A549 (cell line): ENCODE results near the gene SKIDA1. TPM values are rescaled to one million over a fixed set of nuclear protein-coding genes. Genes with fewer than 3 reads are reported as not detected.

Source experiments
- ATAC-seq, 2 experiments: fragments of 200-7000 bp in 1 of 2; fragments of >200 bp in 1 of 2; cut with Nextera tagmentation in 1 of 2; cut with Tn5 transposase in 1 of 2; 3 replicates each; pipeline versions ENCODE4 v1.8.0 to v1.9.1; 2018 to 2020; ENCODE audit warnings: mild to moderate bottlenecking in 1 of 2, moderate library complexity in 1 of 2
- CTCF ChIA-PET: fragments of 300-600 bp; sonication (Branson Sonifier 250); formaldehyde crosslinking; extraction: SDS; loops from one replicate; lab custom pipeline; 2021; ENCODE audit warnings: antibody characterized with exemption, inconsistent platforms; lab: Yijun Ruan, JAX
- POLR2A ChIA-PET: fragments of 350-600 bp; formaldehyde crosslinking; extraction: SDS; loops from one replicate; lab custom pipeline; 2021; ENCODE audit warnings: antibody characterized with exemption, inconsistent platforms; lab: Yijun Ruan, JAX
- DNase-seq, 2 experiments: peaks; one replicate each; pipeline versions ENCODE4 v3.0.0 to v3.0.0-alpha.2; 2011 to 2016; ENCODE audit warnings: low read depth in 1 of 2, low spot score in 1 of 2
- FAIRE-seq: peaks from 2 replicates; lab custom pipeline; 2011; peaks lifted over from hg19 to GRCh38; lab: Jason Lieb, UNC
- H3K27ac ChIP-seq, 2 experiments: fragments of >200 bp; sonication (Bioruptor Twin); formaldehyde crosslinking; 3 replicates each; pipeline ENCODE4 v1.5.1; 2016 to 2017
- H3K4me1 ChIP-seq: fragments of >200 bp; sonication (Bioruptor Twin); formaldehyde crosslinking; 3 replicates; pipeline ENCODE4 v1.6.1; 2016
- H3K4me2 ChIP-seq: fragments of >200 bp; sonication (Bioruptor Twin); formaldehyde crosslinking; 3 replicates; pipeline ENCODE4 v1.6.1; 2016
- H3K4me3 ChIP-seq: fragments of >200 bp; sonication (Bioruptor Twin); formaldehyde crosslinking; 3 replicates; pipeline ENCODE4 v1.5.1; 2016
- H3K9me3 ChIP-seq: fragments of >200 bp; sonication (Bioruptor Twin); formaldehyde crosslinking; 3 replicates; pipeline ENCODE4 v1.6.1; 2016
- BCL3 ChIP-seq: fragments of >200 bp; sonication (Bioruptor Twin); formaldehyde crosslinking; IDR thresholded peaks from 3 replicates; pipeline ENCODE4 v1.6.1; 2016
- CHD2 ChIP-seq: fragments of 150-350 bp; IDR thresholded peaks from 2 replicates; pipeline ENCODE4 v1.6.1; 2014; ENCODE audit warnings: low read length; ENCODE audit not compliant: partially characterized antibody
- CHD4 ChIP-seq: fragments of 200-600 bp; sonication (generic); IDR thresholded peaks from 2 replicates; pipeline ENCODE4 v1.6.1; 2016; ENCODE audit warnings: antibody characterized with exemption, mild to moderate bottlenecking, borderline replicate concordance
- CTCF ChIP-seq: fragments of >200 bp; sonication (Bioruptor Twin); formaldehyde crosslinking; IDR thresholded peaks from 3 replicates; pipeline ENCODE4 v1.5.1; 2016
- HDAC2 ChIP-seq: fragments of 200-600 bp; sonication (generic); IDR thresholded peaks from 2 replicates; pipeline ENCODE4 v1.6.1; 2016
- HOXA7 ChIP-seq: fragments of 250-450 bp; sonication (Bioruptor Pico); IDR thresholded peaks from 2 replicates; pipeline ENCODE4 v1.5.0; 2020; ENCODE audit warnings: mild to moderate bottlenecking, moderate library complexity
- KDM1A ChIP-seq: fragments of 200-600 bp; sonication (generic); IDR thresholded peaks from 2 replicates; pipeline ENCODE4 v1.6.1; 2016; ENCODE audit warnings: low read depth, mild to moderate bottlenecking
- MAFK ChIP-seq: fragments of 450-650 bp; IDR thresholded peaks from 2 replicates; pipeline ENCODE4 v1.6.1; 2014; ENCODE audit not compliant: partially characterized antibody
- MAZ ChIP-seq: fragments of 150-350 bp; IDR thresholded peaks from 2 replicates; pipeline ENCODE4 v1.6.1; 2014; ENCODE audit warnings: antibody characterized with exemption, low read depth, low read length, borderline replicate concordance
- MYC ChIP-seq: IDR thresholded peaks from 2 replicates; pipeline ENCODE4 v1.6.1; 2012; ENCODE audit warnings: mild to moderate bottlenecking, inconsistent platforms, low read length, improper control_type of control experiment, borderline replicate concordance
- NFE2L2 ChIP-seq: fragments of 150-350 bp; conservative IDR thresholded peaks from 2 replicates; pipeline ENCODE4 v1.6.1; 2014; ENCODE audit warnings: low read length
- PBX3 ChIP-seq: IDR thresholded peaks from 2 replicates; pipeline ENCODE4 v1.6.1; 2012
- POLR2AphosphoS2 ChIP-seq: conservative IDR thresholded peaks from 2 replicates; pipeline ENCODE4 v1.6.1; 2012; ENCODE audit warnings: low read length, improper control_type of control experiment, inconsistent platforms
- RCOR1 ChIP-seq: fragments of 150-350 bp; IDR thresholded peaks from 2 replicates; pipeline ENCODE4 v1.6.1; 2014; ENCODE audit warnings: antibody characterized with exemption, low read length, low read depth
- TFCP2L1 ChIP-seq: fragments of 250-450 bp; sonication (Bioruptor Pico); IDR thresholded peaks from 2 replicates; pipeline ENCODE4 v1.5.0; 2021; ENCODE audit warnings: mild to moderate bottlenecking
- ZSCAN20 ChIP-seq: fragments of 250-450 bp; sonication (Bioruptor Pico); IDR thresholded peaks from 2 replicates; pipeline ENCODE4 v1.8.0; 2022; ENCODE audit warnings: mild to moderate bottlenecking, moderate library complexity
- WGBS: methylation state at CpG from one replicate; pipeline ENCODE4 v1.1.6; 2017; ENCODE audit errors: missing lambda C conversion rate; 5-methylcytosine and 5-hydroxymethylcytosine counted together
- polyA plus RNA-seq, 4 experiments: library from polyadenylated mRNA; depleted of rRNA in 3 of 4; stranded (reverse); fragments of >200 nt; fragmentation: RNase III in 1 of 4; extraction: RNeasy Plus Mini Kit Qiagen cat#74134 plus additional on column Dnase treatment in 1 of 4; gene quantifications; 2 replicates in 3 of 4; 3 replicates in 1 of 4; pipeline ENCODE4 v1.2.3, GENCODE V29; 2011 to 2017
- TF ChIP-seq, protein P1 (sequence below): fragments of 150-350 bp; IDR thresholded peaks from 2 replicates; pipeline ENCODE4 v1.6.1; 2014; ENCODE audit warnings: low read depth, mild to moderate bottlenecking, low read length

The SKIDA1 gene
- polyA plus RNA-seq, 2 of the 4 experiments (the other 2 are of a cell fraction) = 1.0 to 4.1 TPM

GRCh38 chr10:21530641-21531040, 5.2 kb upstream of the SKIDA1 start (continued):
- no peak for TF ChIP-seq KDM1A
- TF ChIP-seq CHD2 = no peak
- no peak for TF ChIP-seq BCL3
- no peak for TF ChIP-seq HOXA7
- TF ChIP-seq TFCP2L1 = no peak
- no peak for TF ChIP-seq CHD4
- no peak for TF ChIP-seq MAZ
- TF ChIP-seq, protein P1, sequence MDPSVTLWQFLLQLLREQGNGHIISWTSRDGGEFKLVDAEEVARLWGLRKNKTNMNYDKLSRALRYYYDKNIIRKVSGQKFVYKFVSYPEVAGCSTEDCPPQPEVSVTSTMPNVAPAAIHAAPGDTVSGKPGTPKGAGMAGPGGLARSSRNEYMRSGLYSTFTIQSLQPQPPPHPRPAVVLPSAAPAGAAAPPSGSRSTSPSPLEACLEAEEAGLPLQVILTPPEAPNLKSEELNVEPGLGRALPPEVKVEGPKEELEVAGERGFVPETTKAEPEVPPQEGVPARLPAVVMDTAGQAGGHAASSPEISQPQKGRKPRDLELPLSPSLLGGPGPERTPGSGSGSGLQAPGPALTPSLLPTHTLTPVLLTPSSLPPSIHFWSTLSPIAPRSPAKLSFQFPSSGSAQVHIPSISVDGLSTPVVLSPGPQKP = no peak
- TF ChIP-seq CTCF = no peak
- TF ChIP-seq POLR2AphosphoS2 = no peak

- Histone ChIP-seq H3K27ac (peak overlapping the region in 1 of 2 experiments; percentile 94; a peak in 3 of 6 replicates), H3K4me3 (peak overlapping the region; percentile 60; the same call in 2 of the 3 replicates), H3K4me1 (peaks cover 26% of the 10 kb centered on the region), H3K4me2 (peak overlapping the region; percentile 83), H3K9me3 (no peaks in the 10 kb centered on the region)
- ChIA-PET POLR2A (interaction anchor here (1.9 kb wide), 1 partner anchor 34 kb away, joined by 11 read pairs; no protein-coding TSS in a partner anchor), CTCF (interaction anchor here (5.9 kb wide), 1 partner anchor 35 kb away, joined by 37 read pairs; no protein-coding TSS in a partner anchor)
- WGBS = 23% methylated on average over 1 of the region's 1 CpG
- DNase-seq (no peak), ATAC-seq (no peak), FAIRE-seq (peak; percentile 61)
- TF ChIP-seq NFE2L2 = no peak
- no peak for TF ChIP-seq PBX3
- TF ChIP-seq RCOR1 = no peak
- no peak for TF ChIP-seq ZSCAN20
- no peak for TF ChIP-seq HOXA7
Observed at GRCh38 chr10:21530168-21530567, 4.7 kb upstream of the SKIDA1 start.

DNA sequence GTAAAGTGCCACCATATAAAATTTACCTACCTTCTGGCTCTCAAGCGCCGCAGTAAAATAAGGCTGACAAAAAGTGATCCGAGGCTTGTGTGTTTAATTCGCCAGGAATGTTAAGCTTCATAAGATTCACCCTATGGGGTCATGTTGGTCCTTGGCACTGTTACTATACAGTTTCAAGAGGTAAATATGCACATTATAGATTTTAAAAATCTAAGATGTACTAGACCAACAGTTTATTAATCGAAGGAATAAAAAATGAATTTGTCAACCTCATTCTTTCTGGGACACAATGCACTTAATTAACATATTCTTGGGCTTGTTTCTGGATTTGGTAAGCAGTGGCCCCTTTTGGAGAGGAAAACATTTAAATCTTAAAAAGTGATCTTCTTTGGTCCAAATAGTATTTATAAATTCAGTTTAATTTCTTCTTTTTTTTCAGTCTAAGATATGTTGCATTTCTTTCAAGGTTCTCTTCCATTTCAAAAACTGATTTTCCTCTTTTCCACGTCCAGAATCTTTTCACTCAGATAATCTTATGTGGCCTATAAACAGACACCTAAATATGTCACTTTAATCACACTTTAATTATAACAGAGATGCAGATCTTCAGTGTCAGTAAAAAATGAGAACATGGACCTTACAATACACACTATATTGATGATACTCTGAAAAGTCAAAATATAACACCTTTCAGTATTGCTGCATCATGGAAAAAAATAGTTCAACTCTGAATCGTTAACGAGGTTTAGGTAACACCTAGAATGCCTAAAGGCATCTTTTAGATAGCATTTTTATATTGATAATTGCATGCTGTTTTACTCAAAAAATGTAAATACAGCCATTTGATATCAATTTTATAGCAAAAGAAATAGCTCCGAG, 3.8 kb upstream of the SKIDA1 start:
- peak overlapping the region; percentile 83 for H3K4me2 ChIP-seq
- no peak for FAIRE-seq
- ChIA-PET POLR2A (interaction anchor here (1.0 kb wide), 1 partner anchor 34 kb away, joined by 5 read pairs; no protein-coding TSS in a partner anchor), CTCF (interaction anchor here (5.9 kb wide), 1 partner anchor 34 kb away, joined by 37 read pairs; no protein-coding TSS in a partner anchor)
- H3K9me3 ChIP-seq = no peaks in the 10 kb centered on the region
- ATAC-seq = no peak
- H3K27ac ChIP-seq = peak overlapping the region; percentile 94 to 99
- DNase-seq = peak in 1 of 2 experiments; percentile 70
- WGBS = 3% methylated on average over 9 of the region's 9 CpGs
- peaks cover 26% of the 10 kb centered on the region for H3K4me1 ChIP-seq
- H3K4me3 ChIP-seq = peak overlapping the region; percentile 60
- peak; percentile 89 for TF ChIP-seq MAFK
- no peak for TF ChIP-seq MYC
- 0 out of 2 replicates have a peak, but pooled peaks have one; percentile 13 for TF ChIP-seq HDAC2
